Measurements from ENCODE around the gene DHX57. TPM values are rescaled to one million over a fixed set of nuclear protein-coding genes. Genes with fewer than 3 reads are reported as not detected.

Gene DHX57
- total RNA-seq, 1 donor from 2014 or later = 10.5 TPM

DNA sequence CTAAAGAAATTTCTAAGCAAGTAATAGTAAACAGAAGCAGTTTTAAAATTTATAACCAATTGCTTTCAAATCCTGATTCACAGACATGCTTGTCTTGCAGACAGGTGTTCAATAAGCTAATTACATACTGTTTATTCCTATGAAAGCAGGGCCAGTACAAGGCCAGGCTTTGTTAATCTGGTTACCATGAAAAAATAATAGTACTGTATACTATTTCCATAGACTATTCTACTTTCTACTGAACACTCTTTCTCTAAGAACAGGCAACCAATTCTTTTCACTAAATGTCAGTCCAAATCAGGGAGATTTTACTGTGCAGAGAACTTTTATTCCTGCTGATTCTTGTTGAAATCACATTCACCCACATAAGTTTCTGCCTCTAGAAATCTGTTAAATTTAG lies 121.7 kb downstream of the DHX57 start:
- no peak overlapping the region for H3K4me3 ChIP-seq (ENCODE audit: low read depth, low read length)
- TF ChIP-seq, protein P1, sequence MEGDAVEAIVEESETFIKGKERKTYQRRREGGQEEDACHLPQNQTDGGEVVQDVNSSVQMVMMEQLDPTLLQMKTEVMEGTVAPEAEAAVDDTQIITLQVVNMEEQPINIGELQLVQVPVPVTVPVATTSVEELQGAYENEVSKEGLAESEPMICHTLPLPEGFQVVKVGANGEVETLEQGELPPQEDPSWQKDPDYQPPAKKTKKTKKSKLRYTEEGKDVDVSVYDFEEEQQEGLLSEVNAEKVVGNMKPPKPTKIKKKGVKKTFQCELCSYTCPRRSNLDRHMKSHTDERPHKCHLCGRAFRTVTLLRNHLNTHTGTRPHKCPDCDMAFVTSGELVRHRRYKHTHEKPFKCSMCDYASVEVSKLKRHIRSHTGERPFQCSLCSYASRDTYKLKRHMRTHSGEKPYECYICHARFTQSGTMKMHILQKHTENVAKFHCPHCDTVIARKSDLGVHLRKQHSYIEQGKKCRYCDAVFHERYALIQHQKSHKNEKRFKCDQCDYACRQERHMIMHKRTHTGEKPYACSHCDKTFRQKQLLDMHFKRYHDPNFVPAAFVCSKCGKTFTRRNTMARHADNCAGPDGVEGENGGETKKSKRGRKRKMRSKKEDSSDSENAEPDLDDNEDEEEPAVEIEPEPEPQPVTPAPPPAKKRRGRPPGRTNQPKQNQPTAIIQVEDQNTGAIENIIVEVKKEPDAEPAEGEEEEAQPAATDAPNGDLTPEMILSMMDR (IDR thresholded peaks at IDR 0.05; ENCODE audit: insufficient read depth, low read length, severe bottlenecking) = no peak
- H3K27me3 ChIP-seq (ENCODE audit: control insufficient read depth, insufficient read depth, low read length) = no peaks in the 10 kb centered on the region
- H3K36me3 ChIP-seq (ENCODE audit: control insufficient read depth, insufficient read depth, low read length) = peaks cover 5% of the 10 kb centered on the region
- DNase-seq (ENCODE audit: low read depth) (no peak), FAIRE-seq (no peak)

DNA sequence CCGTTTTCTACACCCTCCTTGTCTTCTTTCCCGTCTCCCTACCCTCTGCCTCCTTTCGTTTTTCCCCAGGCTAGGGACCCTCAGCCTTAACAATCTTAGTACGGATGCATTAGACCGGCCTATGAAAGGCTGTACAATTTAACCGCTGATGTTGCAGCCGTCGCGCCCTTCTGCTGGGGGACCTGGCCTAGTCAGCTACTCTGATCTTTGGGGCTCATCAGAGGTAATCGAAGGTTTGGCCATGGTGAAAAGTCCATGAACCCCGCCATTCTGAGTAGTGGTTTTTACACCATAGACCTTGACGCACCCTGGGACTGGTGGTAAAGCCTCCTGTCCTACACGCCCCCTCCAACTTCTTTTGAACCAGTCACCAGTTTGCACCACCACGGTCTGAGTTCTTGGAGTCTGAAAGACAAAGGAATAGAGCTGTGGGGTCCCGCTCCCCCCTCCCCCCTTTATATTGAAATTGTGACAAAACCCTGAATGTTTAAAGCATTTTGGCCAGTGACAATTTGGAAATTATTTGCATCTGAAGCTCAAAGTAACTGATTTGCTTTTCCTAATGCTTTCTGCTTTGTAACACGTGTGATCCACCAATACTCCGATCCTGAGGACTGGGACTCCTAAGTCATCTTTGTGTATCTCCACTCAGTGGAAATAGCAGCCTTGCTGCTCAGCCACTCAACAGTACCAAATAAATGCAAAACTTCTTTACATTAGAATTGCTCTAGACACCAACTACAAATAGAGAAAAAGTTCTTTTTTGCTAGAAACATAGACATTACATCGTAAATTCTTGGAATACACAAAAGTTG lies 123.9 kb downstream of the DHX57 start:
- TF ChIP-seq, protein P1 (IDR thresholded peaks at IDR 0.05; ENCODE audit: insufficient read depth, low read length, severe bottlenecking) = no peak
- FAIRE-seq = no peak
- H3K4me3 ChIP-seq (ENCODE audit: low read depth, low read length) = peak overlapping the region; percentile 91

DNA sequence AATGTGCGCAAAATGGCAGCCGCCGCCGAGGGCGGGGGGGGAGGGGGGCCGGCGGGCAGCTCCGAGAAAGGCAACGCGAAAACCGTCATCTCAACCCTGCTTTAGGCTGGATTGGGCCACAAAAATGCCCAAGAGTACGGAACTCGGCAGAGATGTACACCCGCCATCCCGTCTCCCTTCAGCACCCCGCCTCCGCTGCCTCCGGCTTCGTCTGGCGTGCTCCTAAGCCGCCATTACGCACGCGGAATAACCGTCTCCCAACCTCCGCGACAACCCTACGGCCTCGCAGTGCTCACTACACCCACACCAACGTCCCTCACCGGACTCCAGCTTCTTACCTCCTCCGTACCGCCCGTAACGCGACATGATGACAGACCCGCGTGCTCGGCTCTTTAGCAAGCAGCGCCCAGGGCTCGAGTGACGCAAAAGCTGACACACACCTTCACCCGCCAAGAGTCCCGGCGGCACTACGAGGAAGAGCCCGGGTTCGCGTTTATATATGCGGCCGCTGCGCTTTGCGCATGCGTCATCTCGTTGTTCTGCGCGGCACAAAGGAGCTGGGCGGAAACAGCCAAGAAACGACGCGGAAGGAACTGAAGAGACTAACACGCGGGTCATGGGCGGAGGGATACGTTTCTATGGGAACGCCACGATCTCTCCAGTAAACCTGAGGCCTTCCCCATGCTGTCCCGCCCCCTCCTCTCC lies 124.7 kb downstream of the DHX57 start, which contains the start of gene SRSF7:
SRSF7 (minus strand) TSS at position 471 of the 705 bp plus-strand sequence; CDS start at position 366, 105 bp downstream.
- TF ChIP-seq, protein P1 (IDR thresholded peaks at IDR 0.05; ENCODE audit: insufficient read depth, low read length, severe bottlenecking) = no peak
- no peak for FAIRE-seq
- H3K36me3 ChIP-seq (ENCODE audit: control insufficient read depth, insufficient read depth, low read length) = peaks cover 18% of the 10 kb centered on the region
- no peaks in the 10 kb centered on the region for H3K27me3 ChIP-seq (ENCODE audit: control insufficient read depth, insufficient read depth, low read length)
- peak; percentile 95 for DNase-seq (ENCODE audit: low read depth)
- H3K4me3 ChIP-seq (ENCODE audit: low read depth, low read length) = peak within 1 kb of the TSS; percentile 91

More for the DNA sequence above, 123.9 kb downstream of the DHX57 start:
- DNase-seq (ENCODE audit: low read depth) = no peak
- peaks cover 16% of the 10 kb centered on the region for H3K36me3 ChIP-seq (ENCODE audit: control insufficient read depth, insufficient read depth, low read length)
- H3K27me3 ChIP-seq (ENCODE audit: control insufficient read depth, insufficient read depth, low read length) = no peaks in the 10 kb centered on the region

DNA sequence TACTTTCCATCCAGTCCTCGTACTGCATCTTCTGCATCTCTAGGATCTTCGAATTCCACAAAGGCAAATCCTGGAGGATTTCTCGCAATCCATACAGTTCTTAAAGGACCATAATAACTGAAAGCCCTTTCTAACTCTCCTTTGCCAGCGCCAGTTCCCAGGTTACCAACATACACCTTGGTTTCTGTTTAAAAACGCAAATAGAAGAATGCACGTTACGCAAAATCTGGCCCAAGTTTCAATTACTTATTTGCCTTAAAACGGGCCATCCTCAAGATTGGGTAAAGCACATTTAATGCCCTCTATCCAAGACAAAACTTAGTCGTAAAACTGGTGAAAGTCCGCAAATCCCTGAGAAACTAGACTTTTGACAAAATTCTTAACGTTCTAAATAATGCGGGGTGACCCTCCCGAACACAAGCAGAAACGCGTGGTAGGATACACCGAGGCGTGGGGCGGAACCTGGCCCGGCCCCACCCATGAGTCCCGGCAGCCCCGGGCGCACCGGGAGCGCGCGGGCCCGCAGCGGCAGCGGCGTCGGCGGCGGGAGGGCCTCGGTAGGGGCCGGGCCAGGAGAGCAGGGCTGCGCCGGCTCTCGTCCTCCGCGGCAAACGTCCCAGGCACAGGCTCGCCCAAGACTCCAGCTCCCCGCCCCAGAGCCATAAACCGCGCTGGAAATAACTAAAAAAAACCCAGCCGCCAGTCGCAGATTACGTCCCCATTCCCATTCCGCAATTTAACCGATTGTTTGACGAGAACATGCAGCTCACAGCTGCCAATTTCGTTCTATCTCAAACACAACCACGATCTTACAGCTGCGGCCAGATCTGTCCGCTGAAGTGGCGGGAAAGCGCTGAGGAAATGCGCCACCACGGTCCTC lies 125.5 kb downstream of the DHX57 start:
- TF ChIP-seq, protein P1 (IDR thresholded peaks at IDR 0.05; ENCODE audit: insufficient read depth, low read length, severe bottlenecking) = no peak
- H3K27me3 ChIP-seq (ENCODE audit: control insufficient read depth, insufficient read depth, low read length) = no peaks in the 10 kb centered on the region
- DNase-seq (ENCODE audit: low read depth) = no peak
- H3K4me3 ChIP-seq (ENCODE audit: low read depth, low read length) = peak overlapping the region; percentile 91
- H3K36me3 ChIP-seq (ENCODE audit: control insufficient read depth, insufficient read depth, low read length) = peaks cover 19% of the 10 kb centered on the region
- no peak for FAIRE-seq

DNA sequence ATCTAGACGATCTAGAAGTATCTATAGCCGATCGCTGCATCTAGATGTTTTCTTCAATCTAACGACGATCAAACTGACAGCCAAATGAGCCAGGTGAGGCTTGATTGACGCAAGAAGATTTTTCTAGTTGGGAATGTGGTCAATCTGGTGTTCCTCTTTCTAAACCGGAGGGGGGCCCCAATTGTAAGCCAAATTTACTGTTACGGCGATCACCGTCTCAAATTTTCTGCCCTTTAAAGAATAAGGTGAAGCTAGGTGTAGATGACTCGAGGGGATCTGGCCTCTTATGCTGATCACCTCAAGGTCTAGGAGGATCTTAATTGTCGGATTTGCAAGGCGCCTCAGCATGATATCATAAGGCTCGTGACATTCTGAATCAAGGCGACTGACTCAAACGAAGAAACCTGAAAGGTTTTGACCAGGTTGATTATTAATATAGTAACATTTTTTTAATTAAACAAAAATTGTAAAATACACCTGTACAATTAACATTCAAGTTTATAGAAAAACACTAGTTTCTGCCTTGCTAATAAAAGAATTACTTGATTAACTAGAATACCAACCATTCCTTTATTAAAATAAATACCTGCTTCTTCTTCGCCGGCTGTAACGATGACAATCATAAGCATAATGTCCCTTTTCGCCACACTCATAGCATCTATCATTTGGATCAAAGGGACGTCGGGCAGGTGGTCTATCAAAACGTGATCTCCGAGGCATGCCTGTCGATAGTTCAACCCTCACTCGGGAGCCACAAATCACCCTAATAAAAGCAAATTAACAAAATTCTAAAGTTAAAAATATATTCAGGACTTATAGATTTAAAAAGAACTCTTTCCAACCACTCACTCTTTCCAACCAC lies 126.6 kb downstream of the DHX57 start:
- DNase-seq (ENCODE audit: low read depth) (peak; percentile 44), FAIRE-seq (no peak)
- H3K27me3 ChIP-seq (ENCODE audit: control insufficient read depth, insufficient read depth, low read length) = no peaks in the 10 kb centered on the region
- H3K4me3 ChIP-seq (ENCODE audit: low read depth, low read length) = peak overlapping the region; percentile 91
- TF ChIP-seq, protein P1 (IDR thresholded peaks at IDR 0.05; ENCODE audit: insufficient read depth, low read length, severe bottlenecking) = no peak
- peaks cover 20% of the 10 kb centered on the region for H3K36me3 ChIP-seq (ENCODE audit: control insufficient read depth, insufficient read depth, low read length)
